HEK293 (cell line): ENCODE data around the gene FAM180A.

ENCODE experiments used
- CTCF ChIA-PET: fragments of 350-600 bp; formaldehyde crosslinking; extraction: SDS; loops from one replicate; lab custom pipeline; 2021; ENCODE audit warnings: antibody characterized with exemption; lab: Yijun Ruan, JAX
- POLR2A ChIA-PET: fragments of 300-600 bp; formaldehyde crosslinking; extraction: SDS; loops from one replicate; lab custom pipeline; 2020; ENCODE audit warnings: antibody characterized with exemption, inconsistent platforms; lab: Yijun Ruan, JAX
- H3K27ac ChIP-seq: fragments of 200-500 bp; sonication (Bioruptor generic); 2 replicates; pipeline ENCODE4 v1.5.1; 2014; ENCODE audit warnings: low read depth, low read length, control low read depth, inconsistent platforms; ENCODE audit errors: extremely low read depth
- H3K36me3 ChIP-seq, 2 experiments: fragments of 200-500 bp in 1 of 2; sonication (Bioruptor generic) in 1 of 2; 1 replicate in 1 of 2; 2 replicates in 1 of 2; pipeline ENCODE4 v1.5.1; 2014 to 2017; ENCODE audit warnings: inconsistent platforms in 2 of 2, low read length in 2 of 2; ENCODE audit not compliant: control insufficient read depth in 2 of 2, insufficient read depth in 1 of 2
- H3K4me1 ChIP-seq: fragments of 200-500 bp; sonication (Bioruptor generic); 2 replicates; pipeline ENCODE4 v1.5.1; 2014; ENCODE audit warnings: mild to moderate bottlenecking, low read length, inconsistent platforms; ENCODE audit not compliant: control insufficient read depth, insufficient read depth
- H3K4me3 ChIP-seq: 2 replicates; pipeline ENCODE4 v1.5.1; 2011; ENCODE audit warnings: low read depth, mild to moderate bottlenecking, control low read depth, low read length, moderate library complexity
- H3K9me3 ChIP-seq: fragments of 200-500 bp; sonication (Bioruptor generic); 2 replicates; pipeline ENCODE4 v1.5.1; 2014; ENCODE audit warnings: low read depth, low read length, inconsistent platforms; ENCODE audit not compliant: control insufficient read depth, insufficient read depth
- KLF8 ChIP-seq: fragments of 450-650 bp; formaldehyde crosslinking; IDR thresholded peaks from 2 replicates; pipeline ENCODE4 v1.5.1; 2016; ENCODE audit warnings: missing biosample characterization, missing genetic modification characterization
- REST ChIP-seq: fragments of 450-650 bp; formaldehyde crosslinking; IDR thresholded peaks from 2 replicates; pipeline ENCODE4 v1.5.1; 2016; ENCODE audit warnings: missing biosample characterization, missing genetic modification characterization
- SETDB1 ChIP-seq: IDR thresholded peaks from one replicate; pipeline ENCODE4 v1.6.1; 2017; ENCODE audit warnings: mild to moderate bottlenecking, low read length, moderate library complexity, mixed read lengths; ENCODE audit not compliant: insufficient read length
- YY1 ChIP-seq: fragments of 450-650 bp; formaldehyde crosslinking; IDR thresholded peaks from 2 replicates; pipeline ENCODE4 v1.5.1; 2018; ENCODE audit warnings: missing biosample characterization, missing genetic modification characterization
- ZBTB21 ChIP-seq: fragments of 450-650 bp; formaldehyde crosslinking; IDR thresholded peaks from 2 replicates; pipeline ENCODE4 v1.5.1; 2017; ENCODE audit warnings: missing biosample characterization, missing genetic modification characterization
- ZBTB6 ChIP-seq: fragments of 450-650 bp; formaldehyde crosslinking; IDR thresholded peaks from 2 replicates; pipeline ENCODE4 v1.5.1; 2017; ENCODE audit warnings: missing biosample characterization, missing genetic modification characterization
- ZNF2 ChIP-seq: fragments of 450-650 bp; formaldehyde crosslinking; IDR thresholded peaks from 2 replicates; pipeline ENCODE4 v1.5.1; 2016; ENCODE audit warnings: missing biosample characterization, missing genetic modification characterization
- ZNF211 ChIP-seq: fragments of 450-650 bp; formaldehyde crosslinking; IDR thresholded peaks from 2 replicates; pipeline ENCODE4 v1.5.1; 2016; ENCODE audit warnings: low read depth, missing biosample characterization, missing genetic modification characterization
- ZNF280C ChIP-seq: fragments of 450-650 bp; formaldehyde crosslinking; IDR thresholded peaks from 2 replicates; pipeline ENCODE4 v1.5.1; 2016; ENCODE audit warnings: missing biosample characterization, missing genetic modification characterization
- ZNF416 ChIP-seq: fragments of 450-650 bp; formaldehyde crosslinking; IDR thresholded peaks from 2 replicates; pipeline ENCODE4 v1.5.1; 2016; ENCODE audit warnings: missing biosample characterization, missing genetic modification characterization
- ZNF548 ChIP-seq: fragments of 450-650 bp; formaldehyde crosslinking; IDR thresholded peaks from 2 replicates; pipeline ENCODE4 v1.5.1; 2016; ENCODE audit warnings: missing biosample characterization, missing genetic modification characterization
- ZNF596 ChIP-seq: fragments of 450-650 bp; IDR thresholded peaks from 2 replicates; pipeline ENCODE4 v1.5.0; 2018; ENCODE audit warnings: missing biosample characterization, mild to moderate bottlenecking, missing genetic modification characterization, moderate library complexity
- ZNF623 ChIP-seq: fragments of 450-650 bp; formaldehyde crosslinking; IDR thresholded peaks from 2 replicates; pipeline ENCODE4 v1.5.1; 2016; ENCODE audit warnings: missing biosample characterization, missing genetic modification characterization
- ZNF654 ChIP-seq: fragments of 450-650 bp; formaldehyde crosslinking; IDR thresholded peaks from 2 replicates; pipeline ENCODE4 v1.5.1; 2016; ENCODE audit warnings: low read depth, missing biosample characterization, missing genetic modification characterization
- ZNF791 ChIP-seq: fragments of 450-650 bp; formaldehyde crosslinking; IDR thresholded peaks from 2 replicates; pipeline ENCODE4 v1.5.1; 2016; ENCODE audit warnings: missing biosample characterization, missing genetic modification characterization
- TF ChIP-seq, protein P1 (sequence below): IDR thresholded peaks from 2 replicates; pipeline ENCODE4 v1.6.1; 2011; ENCODE audit warnings: mild to moderate bottlenecking, low read depth, low read length, borderline replicate concordance
- TF ChIP-seq, protein P2 (sequence below): sonication (generic); formaldehyde crosslinking; IDR thresholded peaks from 2 replicates; pipeline ENCODE4 v1.8.1; 2022; ENCODE audit warnings: mild to moderate bottlenecking, moderate library complexity, missing genetic modification reagents
- TF ChIP-seq, protein P3 (sequence below): fragments of 450-650 bp; formaldehyde crosslinking; optimal IDR thresholded peaks from 2 replicates; pipeline ENCODE3; 2016; ENCODE audit warnings: missing biosample characterization, mild to moderate bottlenecking, missing genetic modification characterization

The FAM180A gene

GRCh38 chr7:135793841-135794240 lies 45.2 kb upstream of the FAM180A start (continued):
- TF ChIP-seq, protein P1, sequence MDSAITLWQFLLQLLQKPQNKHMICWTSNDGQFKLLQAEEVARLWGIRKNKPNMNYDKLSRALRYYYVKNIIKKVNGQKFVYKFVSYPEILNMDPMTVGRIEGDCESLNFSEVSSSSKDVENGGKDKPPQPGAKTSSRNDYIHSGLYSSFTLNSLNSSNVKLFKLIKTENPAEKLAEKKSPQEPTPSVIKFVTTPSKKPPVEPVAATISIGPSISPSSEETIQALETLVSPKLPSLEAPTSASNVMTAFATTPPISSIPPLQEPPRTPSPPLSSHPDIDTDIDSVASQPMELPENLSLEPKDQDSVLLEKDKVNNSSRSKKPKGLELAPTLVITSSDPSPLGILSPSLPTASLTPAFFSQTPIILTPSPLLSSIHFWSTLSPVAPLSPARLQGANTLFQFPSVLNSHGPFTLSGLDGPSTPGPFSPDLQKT: no peak
- no peak for TF ChIP-seq ZNF623 (tag by site-specific recombination)
- no peak for TF ChIP-seq ZNF211 (tag by site-specific recombination)

GRCh38 chr7:135792866-135793265 lies 44.3 kb upstream of the FAM180A start:
- TF ChIP-seq REST (tag by site-specific recombination): no peak
- ChIA-PET CTCF (interaction anchor here (0.6 to 4.3 kb wide), 3 partner anchors 8 to 1816 kb away, joined by 3 to 21 read pairs (median 4); no protein-coding TSS in a partner anchor), POLR2A (no interaction called here)
- Histone ChIP-seq H3K9me3 (no peaks in the 10 kb centered on the region), H3K4me1 (no peaks in the 10 kb centered on the region), H3K4me3 (no peak overlapping the region), H3K36me3 (no peaks in the 10 kb centered on the region), H3K27ac (no peak overlapping the region)

DNA sequence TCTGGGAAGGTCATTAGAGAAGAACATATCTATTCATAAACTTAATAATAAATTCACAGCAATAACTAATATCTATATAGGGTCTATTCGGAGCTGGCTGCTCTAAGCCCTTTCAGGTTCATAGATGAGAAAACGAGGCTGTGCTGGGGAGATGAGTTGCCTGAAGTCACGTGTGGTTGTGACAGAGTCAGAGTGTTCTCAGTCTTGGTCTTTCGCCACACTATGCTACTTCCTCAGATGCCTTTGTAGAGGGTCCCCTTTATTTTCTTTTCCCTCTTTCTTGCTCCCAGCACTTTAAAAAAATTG lies 43.7 kb upstream of the FAM180A start:
- no peak overlapping the region for H3K4me3 ChIP-seq
- no peak for TF ChIP-seq ZNF654 (tag by site-specific recombination)
- no peak for TF ChIP-seq ZNF416 (tag by site-specific recombination)
- TF ChIP-seq SETDB1: no peak
- TF ChIP-seq ZNF280C (tag by site-specific recombination): no peak
- TF ChIP-seq, all 188 proteins: peak for 0
- H3K9me3 ChIP-seq: no peaks in the 10 kb centered on the region
- POLR2A ChIA-PET: no interaction called here
- H3K36me3 ChIP-seq: no peaks in the 10 kb centered on the region
- H3K27ac ChIP-seq: no peak overlapping the region
- no peaks in the 10 kb centered on the region for H3K4me1 ChIP-seq
- CTCF ChIA-PET: interaction anchor here (0.6 to 4.3 kb wide), 2 partner anchors 9 to 1816 kb away, joined by 3 to 21 read pairs; no protein-coding TSS in a partner anchor

- no peaks in the 10 kb centered on the region for H3K4me1 ChIP-seq
- no peak overlapping the region for H3K27ac ChIP-seq
- no peak overlapping the region for H3K4me3 ChIP-seq
- H3K9me3 ChIP-seq: no peaks in the 10 kb centered on the region
- POLR2A ChIA-PET: no interaction called here
- CTCF ChIA-PET: interaction anchor here (0.6 to 4.3 kb wide), 2 partner anchors 9 to 1817 kb away, joined by 3 to 21 read pairs; no protein-coding TSS in a partner anchor
- no peaks in the 10 kb centered on the region for H3K36me3 ChIP-seq
- no peak for TF ChIP-seq ZBTB21 (tag by site-specific recombination)
- TF ChIP-seq, protein P2, sequence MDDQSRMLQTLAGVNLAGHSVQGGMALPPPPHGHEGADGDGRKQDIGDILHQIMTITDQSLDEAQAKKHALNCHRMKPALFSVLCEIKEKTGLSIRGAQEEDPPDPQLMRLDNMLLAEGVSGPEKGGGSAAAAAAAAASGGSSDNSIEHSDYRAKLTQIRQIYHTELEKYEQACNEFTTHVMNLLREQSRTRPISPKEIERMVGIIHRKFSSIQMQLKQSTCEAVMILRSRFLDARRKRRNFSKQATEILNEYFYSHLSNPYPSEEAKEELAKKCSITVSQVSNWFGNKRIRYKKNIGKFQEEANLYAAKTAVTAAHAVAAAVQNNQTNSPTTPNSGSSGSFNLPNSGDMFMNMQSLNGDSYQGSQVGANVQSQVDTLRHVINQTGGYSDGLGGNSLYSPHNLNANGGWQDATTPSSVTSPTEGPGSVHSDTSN (CRISPR knock-in tag): no peak
- no peak for TF ChIP-seq ZNF416 (tag by site-specific recombination)
- TF ChIP-seq, protein P3, sequence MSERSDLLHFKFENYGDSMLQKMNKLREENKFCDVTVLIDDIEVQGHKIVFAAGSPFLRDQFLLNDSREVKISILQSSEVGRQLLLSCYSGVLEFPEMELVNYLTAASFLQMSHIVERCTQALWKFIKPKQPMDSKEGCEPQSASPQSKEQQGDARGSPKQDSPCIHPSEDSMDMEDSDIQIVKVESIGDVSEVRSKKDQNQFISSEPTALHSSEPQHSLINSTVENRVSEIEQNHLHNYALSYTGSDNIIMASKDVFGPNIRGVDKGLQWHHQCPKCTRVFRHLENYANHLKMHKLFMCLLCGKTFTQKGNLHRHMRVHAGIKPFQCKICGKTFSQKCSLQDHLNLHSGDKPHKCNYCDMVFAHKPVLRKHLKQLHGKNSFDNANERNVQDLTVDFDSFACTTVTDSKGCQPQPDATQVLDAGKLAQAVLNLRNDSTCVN (tag by site-specific recombination): no peak
- no peak for TF ChIP-seq ZNF791 (tag by site-specific recombination)
- TF ChIP-seq KLF8 (tag by site-specific recombination): no peak
- no peak for TF ChIP-seq ZNF623 (tag by site-specific recombination)
- no peak for TF ChIP-seq ZNF548 (tag by site-specific recombination)
- no peak for TF ChIP-seq YY1 (tag by site-specific recombination)
- TF ChIP-seq ZNF2: no peak
- TF ChIP-seq ZNF596 (tag by site-specific recombination): no peak
- no peak for TF ChIP-seq ZBTB6 (tag by site-specific recombination)
Measured at GRCh38 chr7:135791543-135792362, 43.1 kb upstream of the FAM180A start.
